ENCODE measurements around the gene MOV10. TPM values are rescaled to one million over a fixed set of nuclear protein-coding genes. Genes with fewer than 3 reads are reported as not detected.
"Not testable (repeated sequence)": the region's sequence is repeated elsewhere in the genome, so short reads cannot be mapped to it uniquely, and the experiment has no call there.

The MOV10 gene, protein sequence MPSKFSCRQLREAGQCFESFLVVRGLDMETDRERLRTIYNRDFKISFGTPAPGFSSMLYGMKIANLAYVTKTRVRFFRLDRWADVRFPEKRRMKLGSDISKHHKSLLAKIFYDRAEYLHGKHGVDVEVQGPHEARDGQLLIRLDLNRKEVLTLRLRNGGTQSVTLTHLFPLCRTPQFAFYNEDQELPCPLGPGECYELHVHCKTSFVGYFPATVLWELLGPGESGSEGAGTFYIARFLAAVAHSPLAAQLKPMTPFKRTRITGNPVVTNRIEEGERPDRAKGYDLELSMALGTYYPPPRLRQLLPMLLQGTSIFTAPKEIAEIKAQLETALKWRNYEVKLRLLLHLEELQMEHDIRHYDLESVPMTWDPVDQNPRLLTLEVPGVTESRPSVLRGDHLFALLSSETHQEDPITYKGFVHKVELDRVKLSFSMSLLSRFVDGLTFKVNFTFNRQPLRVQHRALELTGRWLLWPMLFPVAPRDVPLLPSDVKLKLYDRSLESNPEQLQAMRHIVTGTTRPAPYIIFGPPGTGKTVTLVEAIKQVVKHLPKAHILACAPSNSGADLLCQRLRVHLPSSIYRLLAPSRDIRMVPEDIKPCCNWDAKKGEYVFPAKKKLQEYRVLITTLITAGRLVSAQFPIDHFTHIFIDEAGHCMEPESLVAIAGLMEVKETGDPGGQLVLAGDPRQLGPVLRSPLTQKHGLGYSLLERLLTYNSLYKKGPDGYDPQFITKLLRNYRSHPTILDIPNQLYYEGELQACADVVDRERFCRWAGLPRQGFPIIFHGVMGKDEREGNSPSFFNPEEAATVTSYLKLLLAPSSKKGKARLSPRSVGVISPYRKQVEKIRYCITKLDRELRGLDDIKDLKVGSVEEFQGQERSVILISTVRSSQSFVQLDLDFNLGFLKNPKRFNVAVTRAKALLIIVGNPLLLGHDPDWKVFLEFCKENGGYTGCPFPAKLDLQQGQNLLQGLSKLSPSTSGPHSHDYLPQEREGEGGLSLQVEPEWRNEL
- 29.1 TPM in 2 replicates for total RNA-seq (2014; rRNA removed; shearing (Covaris generic))
- 36.1 and 61.7 TPM in 2 replicates for polyA plus RNA-seq (2015; cell fraction: cytosol; rRNA removed)
- 221 and 258 TPM in 2 replicates for polyA plus RNA-seq (2015; cell fraction: nucleus; rRNA removed)

DNA sequence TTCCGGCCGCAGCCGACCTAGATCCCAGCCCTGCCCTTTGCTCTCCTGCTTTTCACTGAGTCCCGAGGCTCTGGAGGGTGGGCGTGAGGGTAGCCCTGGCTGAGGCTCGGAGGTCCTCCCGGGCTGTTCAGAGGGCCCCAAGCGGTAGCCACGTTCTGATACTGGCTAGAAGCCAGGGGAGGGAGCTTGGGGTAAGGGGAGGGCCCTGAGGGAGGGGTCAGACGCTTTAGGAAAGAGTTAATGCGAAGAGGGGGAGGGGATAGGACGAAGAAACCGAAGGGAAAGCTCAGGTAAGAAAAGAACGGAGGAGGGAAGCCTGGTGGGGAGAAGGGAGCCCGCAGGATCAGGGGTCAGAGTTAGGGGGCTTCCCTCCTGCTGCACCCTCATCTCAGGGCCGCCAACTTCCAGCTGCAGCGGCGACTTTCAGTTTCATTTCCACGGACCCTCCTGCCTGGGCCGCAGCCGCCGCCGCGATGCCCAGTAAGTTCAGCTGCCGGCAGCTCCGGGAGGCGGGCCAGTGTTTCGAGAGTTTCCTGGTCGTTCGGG is at the start of gene MOV10:
Gene MOV10 (plus strand): TSS at position 220 of the 546 bp plus-strand sequence. CDS start 254 bp downstream, at position 474.
- in situ Hi-C loops (cut with HindIII; ENCODE audit: low pct_unique_long_range_greater_than_20kb, low sequenced_read_pairs) = no loop called here
- DNase-seq (ENCODE audit: low read depth, low spot score) = peak; percentile 77

DNA sequence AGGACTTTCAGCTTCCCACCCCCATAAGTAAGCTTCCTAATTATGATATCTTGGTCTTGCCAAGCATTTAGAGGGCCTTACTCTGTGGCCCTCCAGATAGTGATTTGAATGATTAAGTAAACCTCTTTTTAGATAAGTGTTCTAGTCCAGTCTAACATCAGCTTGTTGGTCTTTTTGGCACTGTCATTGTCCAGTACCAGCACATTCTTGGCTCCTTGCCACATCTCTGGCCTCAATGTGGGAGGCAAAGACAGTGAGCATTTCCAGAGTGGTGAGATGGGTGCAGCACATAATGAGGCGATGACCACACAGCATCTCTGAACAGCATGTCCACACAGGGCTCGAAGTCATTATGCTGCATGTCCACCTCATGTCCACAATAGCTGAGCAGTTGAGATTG is 48.8 kb upstream of the MOV10 start:
- in situ Hi-C loops (cut with HindIII; ENCODE audit: low pct_unique_long_range_greater_than_20kb, low sequenced_read_pairs) = no loop called here
- DNase-seq (ENCODE audit: low read depth, low spot score) = no peak

DNA sequence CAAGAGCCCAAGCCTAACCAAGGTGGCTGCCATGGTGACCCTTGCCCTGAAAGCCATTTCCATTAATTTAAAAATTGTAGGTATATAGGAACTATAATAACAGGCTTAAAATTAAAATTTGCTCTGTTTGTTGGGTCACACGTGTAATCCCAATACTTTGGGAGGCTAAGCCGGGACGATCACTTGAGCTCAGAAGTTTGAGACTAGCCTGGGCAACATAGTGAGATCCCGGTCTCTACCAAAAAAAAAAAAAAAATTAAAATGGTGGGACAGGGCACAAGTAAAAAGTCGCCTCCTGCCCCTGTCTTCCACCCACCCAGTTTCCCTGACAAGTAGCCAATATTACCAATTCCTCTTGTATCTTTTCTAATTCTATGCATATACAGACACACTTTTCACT is 48.3 kb upstream of the MOV10 start:
- in situ Hi-C loops (cut with HindIII; ENCODE audit: low pct_unique_long_range_greater_than_20kb, low sequenced_read_pairs) = no loop called here
- DNase-seq (ENCODE audit: low read depth, low spot score) = no peak

DNA sequence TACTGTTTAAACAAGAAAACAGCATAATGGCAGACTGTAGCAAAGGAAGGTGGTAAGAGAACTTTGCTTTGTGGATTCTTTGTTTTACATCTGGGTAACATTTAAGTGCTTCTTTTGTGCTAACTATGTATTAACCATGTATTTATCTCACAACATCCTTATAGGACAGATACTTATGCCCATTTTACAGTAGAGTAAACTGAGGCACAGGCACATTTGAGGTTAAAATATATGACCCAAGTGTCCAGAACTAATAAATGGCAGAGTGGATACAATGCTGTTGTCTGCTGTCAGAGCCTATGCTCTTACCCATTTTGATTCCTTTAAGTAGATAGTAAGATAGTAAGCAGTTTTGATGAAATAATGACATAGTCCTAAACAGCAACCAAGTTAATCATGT is 47.6 kb upstream of the MOV10 start:
- in situ Hi-C loops (cut with HindIII; ENCODE audit: low pct_unique_long_range_greater_than_20kb, low sequenced_read_pairs) = no loop called here
- DNase-seq (ENCODE audit: low read depth, low spot score) = no peak

DNA sequence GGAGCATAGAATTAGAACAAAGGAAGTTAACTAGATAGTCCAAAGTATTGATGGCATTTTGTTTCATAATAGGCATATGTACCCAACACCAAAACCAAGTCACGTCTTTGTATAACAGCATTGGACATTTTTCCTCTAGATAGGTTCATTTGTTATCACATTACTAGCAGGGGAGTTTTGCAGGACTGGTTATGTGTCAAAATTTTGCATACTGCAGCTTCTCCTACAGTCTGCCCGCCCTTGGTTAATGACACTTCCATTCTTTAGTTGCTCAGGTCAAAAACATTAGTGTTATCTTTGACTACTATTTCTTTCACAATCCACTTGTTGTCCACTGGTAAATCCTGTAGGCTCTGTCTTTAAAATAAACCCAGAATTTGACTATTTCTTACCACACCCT is 45.9 kb upstream of the MOV10 start:
- no peak for DNase-seq (ENCODE audit: low read depth, low spot score)
- in situ Hi-C loops (cut with HindIII; ENCODE audit: low pct_unique_long_range_greater_than_20kb, low sequenced_read_pairs) = no loop called here

DNA sequence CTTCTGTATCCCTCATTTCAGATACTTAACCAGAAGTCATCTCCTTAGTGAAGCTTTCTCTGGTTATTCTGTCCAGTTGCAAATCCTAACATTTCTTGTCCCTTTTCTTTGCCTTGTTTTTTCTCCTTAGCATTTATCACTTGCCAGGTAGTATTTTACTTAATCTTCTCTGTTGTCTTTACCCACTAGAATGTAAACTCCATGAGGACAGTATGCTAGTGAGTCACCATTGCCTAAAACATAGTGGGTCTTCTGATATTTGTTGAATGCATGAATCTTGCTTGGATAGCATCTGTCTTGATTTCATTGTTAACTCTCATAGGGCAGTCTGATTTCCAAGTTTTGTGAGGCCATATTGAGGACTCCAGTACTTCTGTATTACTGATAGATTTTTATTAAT is 45.2 kb upstream of the MOV10 start:
- in situ Hi-C loops (cut with HindIII; ENCODE audit: low pct_unique_long_range_greater_than_20kb, low sequenced_read_pairs) = no loop called here

DNA sequence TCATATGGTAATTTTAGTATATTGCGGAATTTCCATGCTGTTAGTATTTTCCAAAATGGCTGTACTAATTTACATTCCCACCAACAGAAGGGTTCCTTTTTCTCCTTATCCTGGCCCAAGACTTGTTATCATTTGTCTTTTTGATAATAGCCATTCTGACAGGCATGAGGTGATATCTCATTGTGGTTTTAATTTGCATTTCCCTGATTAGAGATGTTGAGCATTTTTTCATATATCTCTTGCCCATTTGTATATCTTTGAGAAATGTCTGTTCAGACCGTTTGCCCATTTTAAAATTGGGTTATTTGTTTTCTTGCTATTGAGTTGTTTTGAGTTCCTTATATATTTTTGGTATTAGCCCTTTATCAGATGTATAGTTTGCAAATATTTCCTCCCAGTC is 40.8 kb upstream of the MOV10 start:
- in situ Hi-C loops (cut with HindIII; ENCODE audit: low pct_unique_long_range_greater_than_20kb, low sequenced_read_pairs) = no loop called here
- DNase-seq (ENCODE audit: low read depth, low spot score) = no peak

More for the DNA sequence above, 45.2 kb upstream of the MOV10 start:
- DNase-seq (ENCODE audit: low read depth, low spot score) = no peak

DNA sequence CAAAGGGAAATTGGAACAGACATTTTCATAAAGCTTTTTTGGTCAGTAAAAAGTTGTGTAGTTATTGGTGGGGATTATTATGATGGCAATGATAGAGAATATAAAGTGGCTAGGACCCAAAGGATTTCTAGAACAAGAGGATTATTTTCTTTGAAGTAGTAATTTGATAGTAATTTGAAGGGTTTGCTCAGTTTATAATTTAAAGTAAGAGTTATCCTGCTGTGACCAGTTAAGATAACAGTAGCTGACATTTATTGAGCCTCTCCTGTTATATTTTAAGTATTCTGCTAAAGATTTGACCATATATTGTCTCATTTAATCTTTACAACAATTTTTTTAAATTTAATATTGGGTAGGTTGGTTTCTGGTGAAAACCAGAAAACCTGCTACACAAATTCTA is 40.1 kb upstream of the MOV10 start:
- in situ Hi-C loops (cut with HindIII; ENCODE audit: low pct_unique_long_range_greater_than_20kb, low sequenced_read_pairs) = no loop called here
- DNase-seq (ENCODE audit: low read depth, low spot score) = no peak

DNA sequence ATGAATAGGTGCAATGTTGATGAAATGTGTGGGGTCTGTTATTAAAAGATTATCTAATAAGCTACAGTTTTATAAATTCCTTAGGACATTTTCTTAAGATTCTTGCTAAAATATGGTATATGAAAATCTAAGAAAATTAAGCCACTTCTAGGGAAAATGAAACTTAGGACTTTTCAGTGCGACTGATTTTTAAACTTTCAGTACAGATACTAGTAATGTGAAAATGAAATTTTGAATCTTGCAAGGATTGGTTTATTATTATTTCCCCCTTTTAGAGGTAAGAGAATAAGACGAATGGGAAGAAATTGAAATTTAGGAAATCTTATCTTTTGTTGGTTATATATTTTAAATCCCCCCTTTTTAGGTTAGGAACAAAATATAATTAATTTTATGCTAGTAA is 38.4 kb upstream of the MOV10 start:
- no peak for DNase-seq (ENCODE audit: low read depth, low spot score)
- in situ Hi-C loops (cut with HindIII; ENCODE audit: low pct_unique_long_range_greater_than_20kb, low sequenced_read_pairs) = no loop called here

DNA sequence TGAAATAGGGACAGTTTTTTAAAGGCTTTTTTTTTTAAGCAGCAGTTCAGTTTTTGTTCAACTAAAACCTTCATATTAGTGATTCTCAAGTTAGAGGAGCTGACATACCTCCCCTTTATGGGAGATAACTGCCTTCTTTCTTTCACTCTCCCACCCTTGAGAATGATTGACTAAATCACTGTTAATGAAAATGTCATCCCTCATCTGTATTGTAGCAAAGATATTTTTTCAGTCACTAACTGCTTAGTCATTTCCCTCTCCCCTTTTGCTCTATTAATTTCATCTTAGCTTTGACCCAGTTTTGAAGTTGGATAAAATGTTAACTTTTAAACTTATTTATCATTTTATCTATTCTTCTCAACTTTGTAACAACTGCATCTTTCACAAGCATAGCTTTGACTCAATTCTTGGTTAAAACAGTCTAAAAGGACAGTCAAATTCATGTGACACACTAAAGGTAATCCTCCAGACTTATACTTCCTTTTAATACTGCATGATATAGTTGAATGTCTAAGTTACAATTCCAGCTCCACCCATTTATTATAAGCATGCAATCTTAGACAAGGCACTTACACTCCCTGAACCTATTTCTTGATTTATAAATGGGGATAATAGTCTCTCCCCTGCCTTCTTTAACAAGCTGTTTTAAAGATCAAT is 37.7 kb upstream of the MOV10 start:
- peak; percentile 26 for DNase-seq (ENCODE audit: low read depth, low spot score)
- in situ Hi-C loops (cut with HindIII; ENCODE audit: low pct_unique_long_range_greater_than_20kb, low sequenced_read_pairs) = no loop called here

DNA sequence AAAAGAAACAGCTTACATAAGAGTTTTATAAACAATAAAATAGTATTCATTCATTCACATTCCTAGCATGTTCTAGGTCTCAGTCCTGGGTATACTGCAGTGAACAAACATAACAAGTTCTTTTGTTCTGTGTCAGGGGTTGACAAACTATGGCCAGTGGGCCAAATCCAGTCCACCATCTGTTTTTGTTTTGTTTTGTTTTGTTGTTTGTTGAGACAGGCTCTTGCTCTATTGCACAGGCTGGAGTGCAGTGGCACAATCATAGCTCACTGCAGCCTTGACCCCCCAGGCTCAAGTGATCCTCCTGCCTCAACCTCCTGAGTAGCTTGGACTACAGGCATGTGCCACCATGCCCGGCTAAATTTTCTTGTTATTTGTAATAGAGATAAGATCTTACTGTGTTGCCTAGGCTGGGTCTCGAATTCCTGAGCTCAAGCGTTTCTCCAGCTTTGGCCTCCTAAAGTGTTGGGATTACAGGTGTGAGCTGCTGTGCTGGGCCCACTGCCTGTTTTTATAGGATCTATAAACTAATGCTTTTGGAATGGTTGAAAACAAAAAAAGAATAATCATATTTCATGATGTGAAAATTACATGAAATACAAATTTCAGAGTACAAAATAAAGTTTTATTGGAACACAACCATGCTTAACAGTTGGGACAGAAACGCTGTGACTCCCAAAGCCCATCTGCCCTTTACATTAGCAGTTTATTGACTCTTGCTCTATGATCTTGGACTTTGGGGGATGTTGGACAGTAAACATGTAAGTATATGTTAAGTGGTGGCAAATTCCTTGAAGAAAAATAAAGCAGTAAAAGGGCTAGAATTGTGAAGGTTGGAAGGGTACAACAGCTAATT is 37.0 kb upstream of the MOV10 start:
- DNase-seq (ENCODE audit: low read depth, low spot score) = peak; percentile 67
- in situ Hi-C loops (cut with HindIII; ENCODE audit: low pct_unique_long_range_greater_than_20kb, low sequenced_read_pairs) = no loop called here

DNA sequence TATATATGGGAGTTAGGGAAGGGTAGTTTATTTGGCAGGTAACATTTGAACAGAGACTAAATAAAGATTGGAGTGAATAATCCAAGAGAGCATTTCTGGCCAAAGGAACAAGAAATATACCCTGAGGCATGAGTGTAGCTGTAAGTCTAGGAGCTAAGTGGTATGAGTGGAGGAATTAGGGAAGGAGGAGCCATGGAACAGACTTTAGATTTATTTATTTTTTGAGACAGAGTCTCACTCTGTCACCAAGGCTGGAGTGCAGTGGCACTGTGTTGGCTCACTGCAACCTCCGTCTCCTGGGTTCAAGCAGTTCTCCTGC is 36.4 kb upstream of the MOV10 start:
- peak; percentile 9 for DNase-seq (ENCODE audit: low read depth, low spot score)
- in situ Hi-C loops (cut with HindIII; ENCODE audit: low pct_unique_long_range_greater_than_20kb, low sequenced_read_pairs) = no loop called here

DNA sequence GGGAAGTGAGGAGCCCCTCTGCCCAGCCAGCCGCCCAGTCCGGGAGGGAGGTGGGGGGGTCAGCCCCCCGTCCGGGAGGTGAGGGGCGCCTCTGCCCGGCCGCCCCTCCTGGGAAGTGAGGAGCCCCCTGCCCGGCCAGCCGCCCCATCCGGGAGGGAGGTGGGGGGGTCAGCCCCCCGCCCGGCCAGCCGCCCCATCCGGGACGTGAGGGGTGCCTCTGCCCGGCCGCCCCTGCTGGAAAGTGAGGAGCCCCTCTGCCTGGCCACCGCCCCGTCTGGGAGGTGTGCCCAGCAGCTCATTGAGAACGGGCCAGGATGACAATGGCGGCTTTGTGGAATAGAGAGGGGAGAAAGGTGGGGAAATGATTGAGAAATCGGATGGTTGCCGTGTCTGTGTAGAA is 34.0 kb upstream of the MOV10 start:
- peak; percentile 15 for DNase-seq (ENCODE audit: low read depth, low spot score)

DNA sequence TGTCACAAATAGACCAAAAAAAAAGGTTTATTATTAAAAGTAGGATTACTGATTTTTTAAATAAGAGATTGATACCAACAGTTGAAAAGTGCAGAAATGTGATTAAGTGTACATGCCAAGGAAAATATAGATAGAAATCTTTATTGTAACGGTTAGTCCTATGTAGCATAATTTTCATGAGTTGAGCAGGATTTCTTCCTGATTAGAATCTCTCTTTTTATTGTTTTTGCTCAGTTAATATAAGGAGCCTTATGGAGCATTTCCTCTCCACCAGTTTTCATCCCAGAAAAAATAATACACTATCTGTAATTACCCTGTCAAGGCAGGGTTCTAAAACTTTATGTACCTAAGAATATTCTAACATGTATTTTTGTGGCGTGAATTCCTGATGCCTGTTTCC is 31.4 kb upstream of the MOV10 start:
- DNase-seq (ENCODE audit: low read depth, low spot score) = no peak
- in situ Hi-C loops (cut with HindIII; ENCODE audit: low pct_unique_long_range_greater_than_20kb, low sequenced_read_pairs) = no loop called here

More for the DNA sequence above, 34.0 kb upstream of the MOV10 start:
- in situ Hi-C loops (cut with HindIII; ENCODE audit: low pct_unique_long_range_greater_than_20kb, low sequenced_read_pairs) = not testable (repeated sequence)

DNA sequence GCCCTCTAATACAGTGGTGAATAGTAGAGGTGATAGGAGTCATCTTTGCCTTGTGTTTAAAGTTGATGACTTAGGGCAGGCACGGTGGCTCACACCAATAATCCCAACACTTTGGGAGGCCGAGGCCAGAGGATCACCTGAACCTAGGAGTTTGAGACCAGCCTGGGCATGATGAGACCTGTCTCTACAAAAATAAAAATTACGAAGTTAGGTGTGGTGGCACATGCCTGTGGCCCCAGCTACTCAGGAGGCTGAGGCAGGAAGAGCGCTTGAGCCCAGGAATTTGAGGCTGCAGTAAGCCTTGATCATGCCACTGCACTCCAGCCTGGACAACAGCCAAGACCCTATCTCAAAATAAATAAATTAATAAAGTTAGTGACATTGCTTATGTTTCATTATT is 28.2 kb upstream of the MOV10 start:
- DNase-seq (ENCODE audit: low read depth, low spot score) = no peak
- in situ Hi-C loops (cut with HindIII; ENCODE audit: low pct_unique_long_range_greater_than_20kb, low sequenced_read_pairs) = no loop called here

DNA sequence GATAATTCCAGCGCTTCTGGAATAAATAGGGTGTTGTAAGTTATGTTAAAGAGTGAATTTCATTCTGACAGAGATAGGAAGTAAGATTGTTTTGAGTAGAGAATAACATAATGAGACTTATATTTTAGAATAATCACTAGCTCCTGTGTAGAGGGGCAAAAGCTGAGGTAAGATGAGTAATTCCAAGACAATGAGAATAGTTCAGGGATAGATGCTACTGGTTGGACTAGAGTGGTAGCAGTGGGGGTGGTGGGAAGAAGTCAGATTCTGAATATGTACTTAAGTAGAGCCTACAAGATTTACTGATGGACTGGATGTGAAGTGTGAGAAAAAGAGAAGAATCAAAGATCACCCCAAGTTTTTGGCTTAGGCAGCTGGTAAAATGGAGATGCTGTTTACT is 23.3 kb upstream of the MOV10 start:
- in situ Hi-C loops (cut with HindIII; ENCODE audit: low pct_unique_long_range_greater_than_20kb, low sequenced_read_pairs) = no loop called here

DNA sequence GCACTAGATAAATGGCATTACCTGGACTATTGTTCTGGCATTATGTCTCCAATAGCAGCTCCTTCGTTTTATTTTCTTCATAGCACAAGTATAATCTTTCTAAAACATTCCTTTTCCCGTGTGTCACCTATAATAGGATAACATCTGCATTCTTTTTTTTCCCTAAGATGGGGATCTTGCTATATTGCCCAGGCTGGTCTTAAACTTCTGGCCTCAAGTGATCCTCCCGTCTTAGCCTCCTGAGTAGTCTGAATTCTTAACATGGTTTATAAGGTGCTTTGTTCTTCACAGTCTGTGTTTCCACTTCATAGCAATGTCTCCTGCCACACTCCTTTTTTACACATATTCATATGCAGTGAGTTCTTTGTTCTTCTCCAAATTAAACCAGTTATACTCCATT is 8.6 kb upstream of the MOV10 start:
- no peak for DNase-seq (ENCODE audit: low read depth, low spot score)
- in situ Hi-C loops (cut with HindIII; ENCODE audit: low pct_unique_long_range_greater_than_20kb, low sequenced_read_pairs) = no loop called here

More for the DNA sequence above, 23.3 kb upstream of the MOV10 start:
- no peak for DNase-seq (ENCODE audit: low read depth, low spot score)
